Measurements from ENCODE around the gene GPR35. TPM values are rescaled to one million over a fixed set of nuclear protein-coding genes. Genes with fewer than 3 reads are reported as not detected.

Gene GPR35
- total RNA-seq, 1 experiment from 2014 or later = 2.7 TPM

Other genes with a start within 250 kb of the GPR35 start
- 21.2 and 21.9 TPM in 2 replicates for gene GPC1, start 189.8 kb upstream of the GPR35 start, total RNA-seq (2021)
- gene ANKMY1, start 67.5 kb upstream of the GPR35 start, total RNA-seq (2021) = 21.0 and 21.8 TPM in 2 replicates
- 4.9 and 5.1 TPM in 2 replicates for gene DUSP28, start 65.1 kb upstream of the GPR35 start, total RNA-seq (2021)
- 26.5 and 29.4 TPM in 2 replicates for gene RNPEPL1, start 57.0 kb upstream of the GPR35 start, total RNA-seq (2021)
- gene CAPN10, start 38.7 kb upstream of the GPR35 start, total RNA-seq (2021) = 43.4 and 43.5 TPM in 2 replicates
- not detected in 2 replicates for gene AQP12B, start 57.4 kb downstream of the GPR35 start, total RNA-seq (2021)
- not detected in 2 replicates for gene AQP12A, start 66.4 kb downstream of the GPR35 start, total RNA-seq (2021)
- gene KIF1A, start 194.7 kb downstream of the GPR35 start, total RNA-seq (2021) = 301 and 330 TPM in 2 replicates
- not detected in 2 replicates for gene AGXT, start 243.3 kb downstream of the GPR35 start, total RNA-seq (2021)